Posterior cingulate gyrus (tissue), 11 donors: ENCODE measurements around the gene PPP1R14B.

Source experiments
- DNase-seq, 10 donors: peaks; one replicate each; pipeline versions ENCODE4 v3.0.0 to v3.0.0-alpha.2; 2020 to 2021; ENCODE audit warnings: mixed read lengths in 3 of 10
- intact Hi-C: fragments of 100-400 bp; cut with DNase I; formaldehyde crosslinking; loops from one replicate; pipeline ENCODE4 v1.15.1; 2023

Gene PPP1R14B

GRCh38 chr11:64262271-64263002 lies 15.7 kb upstream of the PPP1R14B start:
- no peak for DNase-seq
- intact Hi-C loops, result no loop called here

- no peak for DNase-seq
- intact Hi-C loops, result no loop called here
Measured at GRCh38 chr11:64261556-64262080, 14.9 kb upstream of the PPP1R14B start.

- intact Hi-C loops, result no loop called here
- DNase-seq, result no peak
Measured at GRCh38 chr11:64260147-64260708, 13.5 kb upstream of the PPP1R14B start.

- intact Hi-C loops, result no loop called here
- DNase-seq, result no peak
Measured at GRCh38 chr11:64259533-64260067, 12.9 kb upstream of the PPP1R14B start.

- DNase-seq, result no peak
- intact Hi-C loops, result no loop called here
Measured at GRCh38 chr11:64258946-64259532, 12.3 kb upstream of the PPP1R14B start.

- intact Hi-C loops, result no loop called here
- DNase-seq, result no peak
Measured at GRCh38 chr11:64258356-64258755, 11.6 kb upstream of the PPP1R14B start.

GRCh38 chr11:64256300-64256699 lies 9.6 kb upstream of the PPP1R14B start:
- intact Hi-C loops, result no loop called here
- no peak for DNase-seq

- intact Hi-C loops, result no loop called here
- no peak for DNase-seq
Measured at GRCh38 chr11:64255135-64256128, 8.7 kb upstream of the PPP1R14B start.

GRCh38 chr11:64254326-64254725 lies 7.6 kb upstream of the PPP1R14B start:
- intact Hi-C loops, result loop anchor here (5.0 kb wide), 1 partner anchor 48 kb away; the partner anchor contains the start of gene CATSPERZ
- DNase-seq, result no peak

GRCh38 chr11:64253481-64253880 lies 6.7 kb upstream of the PPP1R14B start:
- intact Hi-C loops, result loop anchor here (5.0 kb wide), 1 partner anchor 49 kb away; the partner anchor contains the start of gene CATSPERZ
- peak in 4 of 10 donors; percentile 48 to 89 (median 66) for DNase-seq

- DNase-seq, result no peak
- intact Hi-C loops, result loop anchor here (5.0 kb wide), 1 partner anchor 49 kb away; the partner anchor contains the start of gene CATSPERZ
Measured at GRCh38 chr11:64253043-64253442, 6.3 kb upstream of the PPP1R14B start.

GRCh38 chr11:64252003-64252872 lies 5.5 kb upstream of the PPP1R14B start:
- no peak for DNase-seq
- intact Hi-C loops, result loop anchor here (5.0 kb wide), 1 partner anchor 50 kb away; the partner anchor contains the start of gene CATSPERZ

GRCh38 chr11:64251753-64252002 lies 4.9 kb upstream of the PPP1R14B start:
- DNase-seq, result no peak
- intact Hi-C loops, result loop anchor here (5.0 kb wide), 1 partner anchor 51 kb away; the partner anchor contains the start of gene CATSPERZ

GRCh38 chr11:64251016-64251752 lies 4.4 kb upstream of the PPP1R14B start, which contains the start of gene PLCB3:
PLCB3 (plus strand) TSS chr11:64251530; CDS start chr11:64251650, 120 bp downstream.
- peak in 5 of 10 donors; percentile 46 to 90 (median 78) for DNase-seq
- intact Hi-C loops, result loop anchor here (5.0 kb wide), 1 partner anchor 51 kb away; the partner anchor contains the start of gene CATSPERZ

- no peak for DNase-seq
- intact Hi-C loops, result loop anchor here (5.0 kb wide), 1 partner anchor 52 kb away; the partner anchor contains the start of gene CATSPERZ
Measured at GRCh38 chr11:64250415-64251015, 3.8 kb upstream of the PPP1R14B start.

- no peak for DNase-seq
- intact Hi-C loops, result loop anchor here (5.0 kb wide), 1 partner anchor 53 kb away; the partner anchor contains the start of gene CATSPERZ
Measured at GRCh38 chr11:64249563-64250414, 3.0 kb upstream of the PPP1R14B start.

GRCh38 chr11:64249038-64249437 lies 2.3 kb upstream of the PPP1R14B start:
- intact Hi-C loops, result no loop called here
- DNase-seq, result peak in 1 of 10 donors; percentile 75
